Measurements from ENCODE around the gene IP6K3. TPM values are rescaled to one million over a fixed set of nuclear protein-coding genes. Genes with fewer than 3 reads are reported as not detected.

The IP6K3 gene
- total RNA-seq, 2 donors from 2014 or later = 0.19 to 0.32 TPM

GRCh38 chr6:33731035-33731434, 15.7 kb downstream of the IP6K3 start:
- DNase-seq (ENCODE audit: low spot score) = no peak
- intact Hi-C loops (cut with DNase I) = no loop called here

DNA sequence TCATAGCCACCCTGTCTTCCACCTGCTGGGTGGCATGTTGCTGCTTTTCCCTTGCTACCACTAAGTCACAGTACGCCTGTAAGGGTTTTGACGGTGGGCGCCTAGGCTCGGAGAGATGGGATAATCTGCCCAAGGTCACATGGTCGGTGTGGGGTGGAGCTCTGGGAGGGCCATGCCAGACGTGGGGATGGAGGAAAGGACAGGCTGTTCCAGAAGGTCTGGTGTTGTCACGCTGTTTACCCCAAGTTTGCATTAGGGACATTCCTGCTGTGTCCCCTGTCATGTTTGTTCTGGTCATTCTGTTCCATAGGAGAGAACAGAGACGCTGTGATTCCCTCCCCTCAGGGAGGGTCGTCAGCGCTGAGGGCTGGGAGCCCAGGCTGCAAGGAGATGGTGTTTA, 16.1 kb downstream of the IP6K3 start:
- intact Hi-C loops (cut with DNase I) = no loop called here
- DNase-seq (ENCODE audit: low spot score) = no peak

- DNase-seq (ENCODE audit: low spot score) = no peak
- intact Hi-C loops (cut with DNase I) = no loop called here
These were observed 17.6 kb downstream of the IP6K3 start for GRCh38 chr6:33729059-33729458.

GRCh38 chr6:33728438-33728837, 18.3 kb downstream of the IP6K3 start:
- intact Hi-C loops (cut with DNase I) = no loop called here
- DNase-seq (ENCODE audit: low spot score) = no peak

GRCh38 chr6:33727932-33728331, 18.8 kb downstream of the IP6K3 start:
- intact Hi-C loops (cut with DNase I) = no loop called here
- no peak for DNase-seq (ENCODE audit: low spot score)

- DNase-seq (ENCODE audit: low spot score) = no peak
- intact Hi-C loops (cut with DNase I) = no loop called here
These were observed 19.6 kb downstream of the IP6K3 start for GRCh38 chr6:33727126-33727525.

GRCh38 chr6:33726696-33727095, 20.0 kb downstream of the IP6K3 start:
- no peak for DNase-seq (ENCODE audit: low spot score)
- intact Hi-C loops (cut with DNase I) = no loop called here

DNA sequence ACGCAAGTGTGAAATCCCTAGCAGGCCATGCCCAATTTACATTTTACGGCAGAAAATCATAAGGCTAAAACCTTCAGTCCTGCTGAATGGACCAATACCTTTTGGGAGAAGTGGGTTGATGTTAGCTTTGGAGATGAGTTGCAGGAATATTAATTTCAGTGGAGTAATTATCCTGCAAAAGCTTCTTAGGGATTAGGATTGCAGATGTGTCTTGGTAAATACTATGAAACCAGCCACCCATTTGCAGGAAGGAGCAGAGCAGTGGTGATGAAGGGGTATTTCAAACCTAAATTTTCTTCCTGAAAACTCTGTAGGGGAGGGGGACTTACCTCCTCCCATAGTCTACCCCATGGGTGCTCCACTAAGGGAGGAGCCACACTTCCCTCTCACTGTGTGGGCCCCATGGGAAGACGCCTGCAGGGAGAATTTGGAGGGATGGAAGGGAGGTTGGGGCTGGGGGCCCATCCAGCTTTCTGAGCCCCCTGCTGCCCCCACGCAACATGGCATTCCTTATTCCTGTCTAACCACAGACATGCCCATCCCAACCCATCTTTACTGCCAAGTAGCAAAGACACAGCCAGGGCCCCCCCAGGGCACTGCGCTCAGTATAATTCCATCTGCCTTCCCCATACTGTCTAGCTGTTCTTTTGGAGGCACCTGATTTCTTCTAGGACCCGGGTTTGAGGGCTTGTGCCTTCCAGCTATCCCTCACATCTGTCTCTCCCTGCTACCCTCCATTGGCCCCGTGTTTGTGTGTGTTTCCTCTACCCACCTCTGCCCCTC, 20.6 kb downstream of the IP6K3 start:
- no peak for DNase-seq (ENCODE audit: low spot score)
- intact Hi-C loops (cut with DNase I) = no loop called here

- intact Hi-C loops (cut with DNase I) = no loop called here
- DNase-seq (ENCODE audit: low spot score) = no peak
These were observed 21.5 kb downstream of the IP6K3 start for GRCh38 chr6:33725222-33725621.

- no peak for DNase-seq (ENCODE audit: low spot score)
- intact Hi-C loops (cut with DNase I) = no loop called here
These were observed 22.3 kb downstream of the IP6K3 start for GRCh38 chr6:33724102-33725023.

- no peak for DNase-seq (ENCODE audit: low spot score)
- intact Hi-C loops (cut with DNase I) = no loop called here
These were observed 23.2 kb downstream of the IP6K3 start for GRCh38 chr6:33723371-33724085.

DNA sequence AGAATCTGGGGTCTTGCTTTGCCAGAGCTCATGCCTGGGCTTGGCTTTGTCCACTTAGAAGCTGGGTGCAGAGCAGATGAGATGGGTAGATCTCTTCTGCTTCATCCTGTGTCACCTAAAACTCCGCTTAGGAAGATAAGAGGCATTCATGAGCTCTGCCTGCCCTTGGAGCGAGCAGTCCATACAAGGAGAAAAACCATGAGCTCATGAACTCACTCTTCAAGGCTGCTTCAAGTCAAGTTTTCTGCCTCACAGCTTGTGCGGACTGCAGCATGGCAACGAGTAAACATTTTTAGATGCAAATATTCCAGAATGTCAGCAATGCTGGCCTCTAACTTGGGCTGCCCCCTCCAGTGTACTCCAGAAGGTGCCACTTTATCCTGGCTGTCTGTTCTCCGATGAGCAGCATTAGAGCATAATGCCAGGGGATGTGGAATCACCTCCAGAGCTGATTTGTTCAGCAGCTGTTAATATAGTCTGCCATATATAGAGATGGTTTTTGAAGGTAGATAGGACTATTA, 24.5 kb downstream of the IP6K3 start:
- DNase-seq (ENCODE audit: low spot score) = no peak
- intact Hi-C loops (cut with DNase I) = no loop called here

DNA sequence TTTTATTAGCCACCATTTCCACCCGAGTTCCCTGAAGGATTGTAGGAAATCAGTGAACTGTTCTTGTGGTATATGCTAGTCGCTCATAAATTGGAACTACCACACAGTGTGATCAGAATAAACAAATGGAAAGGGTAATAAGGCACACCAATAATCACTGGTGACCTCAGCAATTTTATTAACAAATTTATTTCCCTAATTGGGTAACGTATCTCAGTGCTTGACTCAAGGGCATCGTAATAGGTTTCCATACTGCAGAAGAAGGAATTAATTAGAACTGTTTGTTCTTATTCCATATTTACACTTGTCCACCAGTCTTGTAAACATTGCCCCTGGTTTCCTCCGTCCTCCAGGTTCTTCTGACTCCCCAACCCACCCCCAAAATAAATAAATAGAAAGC, 25.2 kb downstream of the IP6K3 start:
- intact Hi-C loops (cut with DNase I) = no loop called here
- no peak for DNase-seq (ENCODE audit: low spot score)

DNA sequence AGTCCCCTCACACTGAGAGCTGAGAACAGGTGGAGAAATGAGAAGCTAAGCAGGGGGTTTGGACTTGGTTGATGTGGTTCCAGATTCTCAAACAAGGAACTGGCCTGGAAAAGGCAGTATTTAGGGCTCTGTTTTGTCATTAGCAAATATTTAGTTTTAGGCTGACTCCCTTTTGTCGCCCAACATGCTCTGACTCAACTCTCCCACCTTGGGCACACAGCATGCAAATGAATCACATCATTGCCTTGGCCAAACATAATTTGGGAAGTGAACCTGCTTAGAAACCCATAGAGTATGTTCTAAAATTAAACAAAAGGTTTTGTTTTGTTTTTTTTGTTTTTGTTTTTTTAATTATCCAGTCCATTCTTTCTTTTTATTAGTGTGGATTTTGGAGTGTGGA, 25.7 kb downstream of the IP6K3 start:
- intact Hi-C loops (cut with DNase I) = no loop called here

DNA sequence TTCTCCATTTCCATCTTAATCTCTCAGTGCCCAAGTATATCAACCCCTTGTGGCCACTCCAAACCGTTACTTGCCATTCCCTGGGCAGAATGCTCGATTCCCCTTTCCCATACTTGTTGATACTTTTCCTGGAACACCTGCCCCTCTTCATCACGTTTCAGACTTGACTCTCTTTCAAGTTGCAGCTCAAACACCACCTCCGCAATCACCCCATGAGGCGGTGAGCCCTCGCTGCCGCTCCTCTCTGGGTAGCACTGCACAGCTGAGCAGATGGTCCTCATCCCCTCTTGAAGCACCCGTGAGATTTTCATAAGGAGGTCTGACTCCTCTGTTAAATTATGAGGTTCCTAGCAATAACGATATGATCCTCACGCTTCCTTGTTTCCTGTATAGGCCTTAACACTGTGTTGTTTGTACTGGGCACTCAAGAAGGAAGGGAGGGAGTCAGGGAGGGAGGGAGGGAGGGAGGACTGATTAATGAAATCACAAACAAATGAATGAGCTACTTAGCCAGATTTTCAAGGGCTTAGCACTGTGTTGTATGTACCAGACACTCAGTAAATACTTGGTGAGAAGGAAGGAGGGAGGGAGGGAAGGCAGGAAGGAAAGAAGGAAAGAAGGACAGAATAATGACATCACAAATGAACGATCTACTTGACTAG, 27.2 kb downstream of the IP6K3 start:
- intact Hi-C loops (cut with DNase I) = no loop called here

More for the DNA sequence above, 25.7 kb downstream of the IP6K3 start:
- DNase-seq (ENCODE audit: low spot score) = no peak

DNA sequence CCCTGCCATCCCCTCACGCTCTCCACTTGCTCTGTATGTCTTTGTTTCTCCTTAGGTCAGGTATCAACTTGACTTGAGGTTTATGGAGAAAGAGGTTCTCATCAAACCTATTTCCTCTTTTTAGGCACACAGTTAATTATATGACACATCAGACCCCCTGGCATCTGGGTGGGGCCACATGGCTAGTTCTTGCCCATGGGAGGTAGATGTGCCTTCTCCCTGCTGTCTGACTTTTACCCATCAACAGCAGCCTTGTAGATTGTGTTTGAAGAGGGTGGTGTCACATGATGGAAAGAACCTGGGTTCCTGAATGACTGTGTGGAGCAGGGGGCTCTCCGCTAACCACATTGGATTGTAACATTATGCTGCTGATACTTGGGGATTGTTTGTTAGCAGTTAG, 28.0 kb downstream of the IP6K3 start:
- intact Hi-C loops (cut with DNase I) = no loop called here
- no peak for DNase-seq (ENCODE audit: low spot score)

More for the DNA sequence above, 27.2 kb downstream of the IP6K3 start:
- no peak for DNase-seq (ENCODE audit: low spot score)

DNA sequence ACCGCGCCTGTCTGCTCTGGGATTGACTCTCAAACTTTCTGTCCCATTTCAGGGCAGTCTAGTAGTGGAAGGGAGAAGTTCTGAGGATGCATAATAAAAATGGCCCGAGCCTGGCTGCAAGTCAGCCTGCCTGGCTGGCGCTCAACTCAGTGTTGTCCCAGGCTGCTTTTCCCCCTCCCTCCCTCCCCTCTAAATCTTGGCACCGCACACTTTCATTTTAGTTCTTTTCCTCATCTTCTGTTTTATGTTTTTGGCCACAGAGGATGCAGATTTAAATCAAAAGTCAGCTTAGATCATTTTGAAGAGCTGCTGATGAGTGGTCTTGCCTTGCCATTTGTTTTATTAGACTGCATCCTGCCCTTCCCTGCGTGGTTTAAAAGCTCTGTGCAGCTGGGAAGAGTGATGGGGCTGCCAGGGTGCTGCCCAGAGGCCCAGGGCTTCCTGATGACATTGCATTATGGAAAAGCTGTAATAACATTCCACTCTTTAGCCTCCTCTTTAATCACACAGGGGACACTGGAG, 28.7 kb downstream of the IP6K3 start:
- DNase-seq (ENCODE audit: low spot score) = peak; percentile 37

DNA sequence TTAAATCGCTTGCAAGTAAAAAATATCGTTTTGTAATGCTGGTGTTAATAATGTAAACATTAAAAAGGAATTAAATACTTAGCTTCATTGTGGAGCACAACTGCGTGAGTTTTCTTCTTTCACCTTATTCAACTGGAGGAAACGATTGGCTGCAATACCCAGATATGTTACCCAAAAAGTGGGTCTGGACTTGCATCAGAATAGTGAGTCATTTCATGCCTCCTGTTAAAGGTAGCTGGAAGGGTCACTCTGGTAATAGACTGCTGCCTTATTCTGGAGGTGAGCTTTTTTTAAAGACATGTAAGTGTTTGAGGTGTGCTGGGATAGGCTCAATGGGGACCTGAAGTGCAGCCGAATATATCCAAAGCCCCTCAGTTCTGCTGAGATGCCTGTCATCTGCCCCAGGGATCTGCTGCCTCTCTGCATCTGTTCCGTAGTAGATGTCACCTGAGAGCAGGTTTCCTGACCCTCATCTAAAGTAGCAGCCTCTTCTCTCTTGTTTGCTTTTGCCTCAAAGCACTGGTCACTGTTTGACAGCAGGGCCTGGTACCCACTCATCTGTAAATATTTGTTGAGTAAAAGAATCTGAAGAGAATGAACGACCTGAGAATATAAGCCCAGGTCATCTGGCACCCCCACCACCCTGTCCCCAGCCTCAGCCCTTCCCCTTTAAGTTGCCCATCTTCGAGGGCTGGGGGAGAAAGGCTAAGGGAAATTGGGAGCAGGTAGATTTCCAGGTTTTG, 29.6 kb downstream of the IP6K3 start:
- intact Hi-C loops (cut with DNase I) = no loop called here
- DNase-seq (ENCODE audit: low spot score) = no peak

More for the DNA sequence above, 28.7 kb downstream of the IP6K3 start:
- intact Hi-C loops (cut with DNase I) = no loop called here

All from posterior vena cava (tissue), 2 donors.